HG03439 (cell line): ENCODE measurements around the gene CPA4.
"Not testable (repeated sequence)": the region's sequence is repeated elsewhere in the genome, so short reads cannot be mapped to it uniquely, and the experiment has no call there.

Source experiments
- ATAC-seq: cut with Tn5 transposase; IDR thresholded peaks from one replicate; pipeline ENCODE4 v1.9.1; 2021; ENCODE audit warnings: mild to moderate bottlenecking, moderate library complexity; ENCODE audit not compliant: unreplicated experiment

Gene CPA4, protein sequence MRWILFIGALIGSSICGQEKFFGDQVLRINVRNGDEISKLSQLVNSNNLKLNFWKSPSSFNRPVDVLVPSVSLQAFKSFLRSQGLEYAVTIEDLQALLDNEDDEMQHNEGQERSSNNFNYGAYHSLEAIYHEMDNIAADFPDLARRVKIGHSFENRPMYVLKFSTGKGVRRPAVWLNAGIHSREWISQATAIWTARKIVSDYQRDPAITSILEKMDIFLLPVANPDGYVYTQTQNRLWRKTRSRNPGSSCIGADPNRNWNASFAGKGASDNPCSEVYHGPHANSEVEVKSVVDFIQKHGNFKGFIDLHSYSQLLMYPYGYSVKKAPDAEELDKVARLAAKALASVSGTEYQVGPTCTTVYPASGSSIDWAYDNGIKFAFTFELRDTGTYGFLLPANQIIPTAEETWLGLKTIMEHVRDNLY

DNA sequence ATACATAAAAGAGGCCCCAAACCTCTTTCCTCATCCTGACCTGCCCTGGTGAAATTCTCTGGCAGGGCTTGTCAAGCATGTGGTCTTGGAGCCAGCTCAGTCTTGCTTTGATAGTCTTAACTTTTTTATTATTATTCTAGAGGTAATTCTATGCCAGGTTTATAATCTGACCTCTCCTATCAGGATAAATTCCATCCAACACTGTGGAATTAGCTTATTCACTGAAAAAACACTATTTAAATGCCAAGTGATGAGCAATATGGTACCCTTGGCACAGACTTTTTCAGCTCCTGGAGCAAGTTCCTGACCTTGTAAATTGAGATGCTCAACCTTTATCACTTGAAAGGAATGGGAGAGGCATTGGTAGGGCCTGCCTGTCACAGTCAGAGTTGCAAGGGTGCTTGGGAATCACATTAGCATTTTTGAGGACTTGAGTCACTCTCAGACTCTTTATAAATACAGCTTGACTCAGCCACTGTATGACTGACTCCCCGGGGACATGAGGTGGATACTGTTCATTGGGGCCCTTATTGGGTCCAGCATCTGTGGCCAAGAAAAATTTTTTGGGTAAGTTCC is at the start of gene CPA4:
CPA4 (plus strand) TSS at position 480 of the 576 bp plus-strand sequence; CDS start at position 500, 20 bp downstream.
- ATAC-seq = no peak

DNA sequence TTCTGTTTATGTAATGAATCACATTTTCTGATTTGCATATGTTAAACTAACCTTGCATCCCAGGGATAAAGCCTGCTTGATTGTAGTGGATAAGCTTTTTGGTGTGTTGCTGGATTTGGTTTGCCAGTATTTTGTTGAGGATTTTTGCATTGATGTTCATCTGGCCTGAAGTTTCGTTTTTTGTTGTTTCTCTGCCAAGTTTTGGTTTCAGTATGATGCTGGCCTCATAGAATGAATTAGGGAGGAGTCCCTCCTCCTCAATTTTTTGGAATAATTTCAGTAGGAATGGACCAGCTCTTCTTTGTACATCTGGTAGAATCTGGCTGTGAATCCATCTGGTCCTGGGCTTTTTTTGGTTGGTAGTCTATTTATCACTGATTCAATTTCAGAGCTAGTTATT is 49.5 kb upstream of the CPA4 start:
- not testable (repeated sequence) for ATAC-seq

DNA sequence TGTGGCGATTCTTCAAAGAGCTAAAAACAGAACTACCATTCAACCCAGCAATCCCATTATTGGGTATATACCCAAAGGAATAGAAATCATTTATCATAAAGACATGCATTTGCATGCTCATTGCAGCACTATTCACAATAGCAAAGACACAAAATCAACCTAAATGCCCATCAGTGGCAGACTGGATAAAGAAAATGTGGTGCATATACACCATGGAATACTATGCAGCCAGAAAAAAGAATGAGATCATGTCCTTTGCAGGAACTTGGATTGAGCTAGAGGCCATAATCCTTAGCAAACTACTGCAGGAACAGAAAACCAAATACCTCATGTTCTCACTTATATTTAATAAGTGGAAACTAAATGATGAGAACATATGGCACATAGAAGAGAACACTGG is 46.5 kb upstream of the CPA4 start:
- not testable (repeated sequence) for ATAC-seq

DNA sequence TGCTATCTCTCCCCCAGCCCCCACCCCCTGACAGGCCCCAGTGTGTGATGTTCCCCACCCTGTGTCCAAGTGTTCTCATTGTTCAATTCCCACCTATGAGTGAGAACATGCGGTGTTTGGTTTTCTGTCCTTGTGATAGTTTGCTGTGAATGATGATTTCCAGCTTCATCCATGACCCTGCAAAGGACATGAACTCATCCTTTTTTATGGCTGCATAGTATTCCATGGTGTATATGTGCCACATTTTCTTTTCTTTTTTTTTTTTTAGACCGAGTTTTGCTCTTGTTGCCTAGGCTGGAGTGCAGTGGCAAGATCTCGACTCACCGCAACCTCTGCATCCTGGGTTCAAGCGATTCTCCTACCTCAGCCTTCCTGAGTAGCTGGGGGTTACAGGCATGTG is 44.1 kb upstream of the CPA4 start:
- not testable (repeated sequence) for ATAC-seq

DNA sequence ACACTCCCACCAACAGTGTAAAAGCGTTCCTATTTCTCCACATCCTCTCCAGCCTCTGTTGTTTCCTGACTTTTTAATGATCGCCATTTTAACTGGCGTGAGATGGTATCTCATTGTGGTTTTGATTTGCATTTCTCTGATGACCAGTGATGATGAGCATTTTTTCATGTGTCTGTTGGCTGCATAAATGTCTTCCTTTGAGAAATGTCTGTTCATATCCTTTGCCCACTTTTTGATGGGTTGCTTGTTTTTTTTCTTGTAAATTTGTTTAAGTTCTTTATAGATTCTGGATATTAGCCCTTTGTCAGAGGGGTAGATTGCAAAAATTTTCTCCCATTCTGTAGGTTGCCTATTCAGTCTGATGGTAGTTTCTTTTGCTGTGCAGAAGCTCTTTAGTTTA is 43.3 kb upstream of the CPA4 start:
- ATAC-seq = not testable (repeated sequence)

DNA sequence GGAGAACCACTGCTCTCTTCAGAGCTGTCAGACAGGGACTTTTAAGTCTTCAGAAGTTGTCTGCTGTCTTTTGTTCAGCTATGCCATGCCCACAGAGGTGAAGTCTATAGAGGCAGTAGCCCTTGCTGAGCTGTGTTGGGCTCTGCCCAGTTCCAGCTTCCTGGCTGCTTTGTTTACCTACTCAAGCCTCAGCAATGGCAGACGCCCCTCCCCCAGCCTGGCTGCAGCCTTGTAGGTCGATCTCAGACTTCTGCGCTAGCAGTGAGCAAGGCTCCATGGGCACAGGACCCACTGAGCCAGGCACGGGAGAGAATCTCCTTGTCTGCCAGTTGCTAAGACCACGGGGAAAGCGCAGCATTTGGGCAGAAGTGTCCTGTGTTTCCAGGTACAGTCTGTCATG is 38.4 kb upstream of the CPA4 start:
- no peak for ATAC-seq

DNA sequence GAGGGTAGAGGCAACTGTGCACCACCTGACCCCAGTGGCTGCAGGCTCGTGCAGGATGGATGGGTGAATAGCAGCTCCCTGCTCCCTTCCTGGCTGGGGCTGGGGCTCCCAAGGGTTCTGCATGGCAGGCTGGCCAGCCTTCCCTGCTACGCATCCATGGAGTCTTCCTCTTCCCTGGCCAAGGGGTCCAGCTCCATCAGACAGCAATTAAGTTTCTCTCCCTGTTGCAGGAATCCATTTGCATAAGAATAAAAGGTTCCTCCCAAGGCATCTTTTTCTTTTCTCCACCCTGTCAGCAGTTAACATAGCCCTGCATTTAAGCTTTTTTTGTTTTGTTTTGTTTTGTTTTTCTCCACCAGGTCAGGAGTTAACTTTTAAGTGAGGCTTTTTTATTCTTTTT is 36.3 kb upstream of the CPA4 start:
- no peak for ATAC-seq

DNA sequence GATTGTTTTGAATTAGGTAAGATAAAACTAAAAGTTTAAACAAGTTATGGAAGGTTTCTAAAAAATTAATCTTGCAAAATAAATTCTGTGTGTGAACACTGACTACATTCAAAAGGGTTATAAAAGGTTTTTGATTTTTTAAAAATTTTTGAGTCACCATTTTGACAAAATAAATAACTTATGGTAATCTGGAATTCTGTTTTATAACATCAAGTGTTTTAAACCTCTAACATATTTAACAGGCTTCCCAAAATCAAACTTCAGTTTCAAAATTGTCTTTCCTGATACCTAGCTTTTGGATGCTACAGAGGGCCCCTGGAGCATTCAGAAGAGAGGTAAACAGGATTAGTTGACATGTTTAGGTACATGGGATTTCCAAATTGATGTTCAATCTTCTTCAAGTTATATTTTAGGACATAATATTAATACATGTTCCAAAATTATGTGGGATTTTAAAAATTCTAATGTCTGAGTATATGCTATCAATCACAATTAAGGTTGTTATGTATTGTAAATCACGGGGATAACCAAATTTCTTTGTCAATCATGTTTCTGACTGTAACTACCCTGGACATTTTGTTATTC is 34.4 kb upstream of the CPA4 start:
- ATAC-seq = no peak

DNA sequence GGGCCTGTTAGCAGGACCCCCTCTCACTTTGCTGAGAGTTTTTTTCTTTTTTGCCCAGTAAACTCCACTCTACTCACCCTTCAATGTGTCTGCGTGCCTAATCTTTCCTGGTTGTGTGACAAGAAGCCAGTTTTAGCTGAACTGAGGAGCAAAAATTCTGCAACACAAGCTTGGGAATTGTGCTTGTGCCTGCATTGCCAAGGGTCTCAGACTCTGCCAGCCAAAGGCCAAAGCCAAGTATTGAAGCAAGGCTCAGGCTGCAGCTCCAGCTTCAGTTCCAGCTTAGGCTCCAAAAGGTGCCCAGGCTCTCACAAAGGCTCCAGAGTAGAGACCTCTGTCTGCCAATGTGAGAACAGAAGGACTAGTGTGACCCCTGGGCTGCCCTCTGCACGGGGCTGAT is 30.5 kb upstream of the CPA4 start:
- ATAC-seq = no peak

DNA sequence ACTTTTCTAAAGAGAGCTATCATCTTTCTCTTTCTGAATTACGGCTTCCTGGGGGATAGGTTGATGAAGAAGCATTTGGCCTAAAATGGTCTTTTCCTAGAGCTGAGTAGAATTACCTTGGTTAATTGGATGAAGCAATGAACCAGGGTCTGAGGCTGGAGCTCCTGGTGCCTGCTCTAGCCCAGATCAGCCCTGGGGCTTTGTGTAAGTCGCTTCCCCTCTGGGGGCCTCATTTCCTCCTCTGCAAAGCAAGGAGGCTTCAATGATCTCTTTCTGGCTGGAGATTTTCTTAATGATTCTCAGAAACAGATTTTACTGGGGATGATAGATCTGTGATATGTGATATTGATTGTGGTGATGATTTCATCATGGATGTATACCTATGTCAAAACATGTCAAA is 29.8 kb upstream of the CPA4 start:
- ATAC-seq = no peak

DNA sequence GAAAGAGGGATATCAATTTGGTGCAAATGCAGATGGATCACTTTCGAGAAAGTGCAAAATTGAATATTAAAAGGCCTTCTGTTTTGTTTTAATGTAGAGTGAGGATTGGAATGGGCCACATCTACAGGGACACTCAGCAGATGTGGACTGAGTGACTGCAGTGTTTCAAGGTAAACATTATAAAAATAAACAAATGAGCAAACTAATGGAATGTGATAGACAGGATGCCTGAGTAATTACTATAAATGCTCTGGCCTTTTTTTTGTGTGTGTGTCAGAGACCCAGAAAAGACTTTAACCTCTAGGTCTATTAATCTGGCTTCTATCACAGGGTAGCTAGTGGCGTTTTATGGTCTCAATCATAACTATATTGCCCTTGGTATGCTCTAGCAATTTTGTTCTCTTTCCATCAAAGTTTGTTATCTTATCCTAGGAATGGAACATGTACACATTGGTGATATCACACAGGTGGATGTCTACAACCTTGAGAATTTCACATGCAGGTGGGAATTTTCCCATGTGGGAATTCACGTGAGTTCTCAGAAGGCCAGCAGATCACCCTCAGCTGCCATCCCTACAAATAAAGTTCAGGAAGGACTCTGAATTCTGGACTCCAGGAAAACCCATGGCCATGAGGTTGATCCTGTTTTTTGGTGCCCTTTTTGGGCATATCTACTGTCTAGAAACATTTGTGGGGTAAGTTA is 26.6 kb upstream of the CPA4 start, which contains the start of gene CPA2:
CPA2 (plus strand) TSS at position 606 of the 703 bp plus-strand sequence; CDS start at position 625, 19 bp downstream.
- ATAC-seq = no peak

DNA sequence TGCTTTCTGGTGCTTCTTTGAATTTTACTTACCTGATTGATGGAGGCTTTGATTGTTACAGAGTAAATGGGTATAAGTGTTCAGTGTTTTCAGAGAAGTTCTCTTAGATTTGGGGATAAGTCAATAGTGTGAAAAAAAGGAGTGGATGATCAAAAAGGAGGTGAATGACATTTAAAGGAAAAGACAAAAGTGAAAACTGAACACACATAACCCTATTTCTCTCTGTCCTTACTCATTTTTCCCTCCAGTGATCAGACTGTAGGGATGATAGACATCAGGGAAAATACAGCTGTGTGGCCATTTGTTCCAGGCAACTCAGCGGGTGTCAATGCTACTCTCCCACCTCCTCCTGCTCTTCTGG is 26.0 kb upstream of the CPA4 start:
- no peak for ATAC-seq

DNA sequence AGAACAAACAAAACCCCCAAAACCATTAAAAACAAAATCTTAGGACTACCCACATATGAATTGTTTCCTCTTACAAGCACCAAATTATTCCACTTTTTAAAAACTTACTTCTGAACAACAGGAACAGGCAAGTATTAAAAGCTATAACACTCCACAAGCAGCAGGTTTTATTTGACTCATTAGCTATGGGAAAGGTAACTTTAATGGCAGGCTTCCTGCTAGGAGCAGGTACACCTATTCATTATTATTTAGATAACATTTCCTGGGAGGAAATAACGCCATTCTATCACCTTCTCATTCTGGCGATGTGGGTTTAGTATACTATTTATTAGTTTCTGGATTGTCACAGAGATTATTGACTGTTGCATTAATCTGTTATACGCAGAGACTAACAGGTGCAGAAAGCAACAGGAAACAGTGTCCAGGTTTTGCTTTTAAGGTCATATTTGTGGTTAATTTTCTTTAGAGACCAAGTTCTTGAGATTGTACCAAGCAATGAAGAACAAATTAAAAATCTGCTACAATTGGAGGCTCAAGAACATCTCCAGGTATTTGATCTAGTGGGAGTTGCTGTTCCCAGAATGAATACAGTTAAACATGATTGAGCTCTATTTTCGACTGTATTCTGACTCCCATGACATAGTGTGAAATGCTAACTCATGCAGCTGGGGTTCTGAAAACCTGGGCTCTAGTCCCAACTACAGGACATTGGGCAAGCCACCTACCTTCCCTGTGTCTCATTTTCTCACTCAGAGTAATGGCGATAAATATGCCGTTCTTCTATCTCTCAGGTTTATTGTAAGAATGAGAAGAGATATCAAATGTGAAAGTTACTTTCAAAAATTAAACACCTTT is 24.3 kb upstream of the CPA4 start:
- no peak for ATAC-seq

DNA sequence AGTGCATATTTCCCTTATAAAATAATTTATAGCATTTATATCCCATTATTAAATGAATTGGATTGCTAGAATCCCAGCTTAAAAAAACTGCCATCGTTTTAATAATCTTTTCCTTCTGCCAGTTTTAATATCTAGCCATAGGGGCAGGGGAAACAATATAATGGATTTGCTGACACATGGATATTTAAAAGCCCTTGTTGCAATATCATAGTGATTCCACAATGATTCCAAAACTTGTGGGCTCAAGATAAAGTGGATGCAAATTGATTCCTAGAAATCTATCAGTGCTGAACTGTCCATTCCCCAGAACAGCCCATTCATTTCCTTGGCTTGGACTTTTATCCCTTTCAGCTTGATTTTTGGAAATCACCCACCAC is 23.7 kb upstream of the CPA4 start:
- no peak for ATAC-seq

DNA sequence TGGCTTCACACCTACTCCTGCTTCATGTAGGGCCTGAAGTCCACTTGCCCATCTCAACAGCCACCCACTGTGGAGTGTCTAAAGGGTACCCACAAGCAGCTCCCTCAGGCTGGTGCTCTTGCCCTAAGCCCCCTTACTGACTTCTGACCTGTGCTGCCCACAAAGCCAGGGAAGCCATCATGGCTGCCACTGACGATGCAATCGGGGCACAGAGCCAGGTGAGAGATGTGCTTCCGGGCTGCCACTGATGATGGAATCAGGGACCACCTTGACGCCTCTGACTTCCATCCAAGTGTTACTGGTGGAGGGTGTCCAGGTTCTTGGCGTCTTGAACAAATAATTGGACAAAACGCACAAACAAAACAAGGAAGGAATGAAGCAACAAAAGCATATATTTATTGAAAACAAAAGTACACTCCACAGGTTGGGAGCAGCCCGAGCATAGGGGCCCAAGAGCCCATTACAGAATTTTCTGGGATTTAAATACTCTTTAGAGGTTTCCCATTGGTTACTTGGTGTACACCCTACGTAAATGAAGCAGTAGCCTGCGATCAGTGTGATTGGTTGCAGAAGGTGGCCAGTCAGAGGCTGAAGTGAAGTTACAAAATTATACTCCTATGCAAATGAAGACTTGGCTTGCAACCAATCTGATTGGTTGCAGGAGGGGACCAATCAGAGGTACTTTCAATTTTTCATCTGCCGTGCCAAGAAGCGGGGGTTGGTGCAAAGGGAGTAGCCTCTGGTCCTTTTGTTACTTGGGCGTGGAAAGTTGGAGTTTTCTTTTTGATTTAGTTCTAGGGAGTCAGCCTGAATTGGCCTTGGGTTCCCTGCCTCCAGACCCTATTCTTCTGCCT is 21.8 kb upstream of the CPA4 start:
- no peak for ATAC-seq

DNA sequence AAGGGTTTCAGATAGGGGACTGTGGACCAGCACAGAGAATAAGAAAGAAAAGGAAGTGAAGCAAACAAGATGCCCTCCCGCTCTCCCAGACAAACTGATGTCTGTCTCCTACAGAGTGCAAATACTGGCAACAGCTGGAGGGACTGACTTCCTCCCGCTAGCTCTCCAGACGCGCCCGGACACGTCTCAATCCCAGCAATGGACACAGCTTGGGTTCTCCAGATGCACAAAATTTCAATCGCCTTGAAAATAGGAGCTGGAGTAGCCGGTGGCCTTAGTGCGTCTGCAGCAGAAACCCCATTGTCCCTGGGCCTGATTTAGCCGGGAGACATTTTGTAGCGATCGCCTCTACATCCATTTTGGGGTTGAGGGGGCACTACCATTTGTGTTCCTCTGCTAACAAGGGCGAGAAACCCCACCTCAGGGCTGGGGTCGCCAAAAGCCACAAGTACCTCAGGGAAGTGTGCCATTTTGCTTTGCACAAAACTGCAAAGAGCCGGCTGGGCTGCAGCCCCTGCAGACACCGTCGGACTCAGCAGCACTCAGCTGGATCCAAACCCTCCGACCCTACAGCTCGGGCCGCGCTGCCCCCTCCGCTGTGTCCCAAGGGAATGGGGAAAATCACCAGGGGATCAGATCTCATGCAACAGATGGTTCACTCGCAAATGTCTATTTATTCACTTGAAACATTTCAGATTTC is 20.4 kb upstream of the CPA4 start:
- no peak for ATAC-seq

DNA sequence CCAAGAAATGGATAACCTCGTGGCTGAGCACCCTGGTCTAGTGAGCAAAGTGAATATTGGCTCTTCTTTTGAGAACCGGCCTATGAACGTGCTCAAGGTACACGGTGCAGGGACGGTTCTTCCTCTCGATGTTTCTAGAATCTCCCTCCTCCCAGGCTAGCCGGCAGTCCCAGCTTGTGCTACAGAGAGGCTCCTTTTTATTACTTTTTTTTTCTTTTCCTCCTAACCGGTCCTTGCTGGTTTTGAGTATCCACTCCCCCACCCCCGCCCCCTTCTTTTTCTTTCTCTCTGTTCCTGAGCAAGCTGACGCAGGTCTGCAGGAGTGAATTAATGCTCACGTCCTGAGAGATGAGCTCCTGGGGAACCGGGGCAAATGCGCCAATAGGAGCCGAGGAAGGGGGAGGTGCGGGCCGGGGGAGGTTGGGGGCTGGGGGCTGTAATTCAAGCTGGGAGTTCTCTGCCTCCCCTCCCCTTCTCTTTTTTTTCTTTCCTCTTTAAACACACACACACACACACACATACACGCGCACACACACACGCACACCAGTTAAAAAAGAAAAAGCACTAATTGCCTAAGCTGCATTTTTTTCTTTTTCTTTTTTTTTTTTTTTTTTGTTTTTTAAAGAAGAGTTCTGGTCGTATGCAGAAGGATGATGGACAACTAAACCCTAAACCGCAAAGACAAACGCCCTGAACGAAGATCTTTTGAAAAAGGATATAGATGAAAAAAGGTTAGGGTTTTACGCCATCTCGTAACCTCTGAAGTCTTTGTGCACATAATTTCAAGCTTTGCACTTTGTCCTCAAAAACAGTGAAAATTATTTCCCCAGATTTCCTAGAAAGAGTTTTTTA is 19.7 kb upstream of the CPA4 start:
- no peak for ATAC-seq

DNA sequence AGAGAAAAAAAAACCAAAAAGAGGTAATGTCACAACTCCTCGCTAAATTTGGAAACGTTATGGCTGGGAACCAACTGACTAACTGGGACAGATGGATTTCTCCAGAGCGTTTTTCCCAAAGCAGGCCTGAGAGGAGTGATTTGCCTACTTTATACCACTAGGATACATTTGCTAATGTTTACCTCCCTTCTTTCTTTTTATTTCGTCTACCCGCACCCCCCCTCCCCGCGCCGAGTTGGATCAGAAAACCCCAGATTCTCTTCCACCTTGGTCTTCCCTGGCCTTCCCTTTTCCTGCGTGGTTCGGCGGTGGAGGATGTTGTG is 19.1 kb upstream of the CPA4 start:
- ATAC-seq = no peak
